OCI-LY3 (cell line): Measurements from ENCODE around the gene PARP12.

Source experiments
- EZH2phosphoT487 ChIP-seq: fragments of 200-600 bp; shearing (Covaris generic); IDR thresholded peaks from 2 replicates; pipeline ENCODE4 v1.6.1; 2018; ENCODE audit warnings: antibody characterized with exemption, mixed run types, low read depth
- TF ChIP-seq, protein P1 (sequence below): fragments of 200-600, 300-600 bp; sonication (generic); IDR thresholded peaks from 2 replicates; pipeline ENCODE4 v1.5.1; 2014; ENCODE audit warnings: antibody characterized with exemption, low read length, low read depth

DNA sequence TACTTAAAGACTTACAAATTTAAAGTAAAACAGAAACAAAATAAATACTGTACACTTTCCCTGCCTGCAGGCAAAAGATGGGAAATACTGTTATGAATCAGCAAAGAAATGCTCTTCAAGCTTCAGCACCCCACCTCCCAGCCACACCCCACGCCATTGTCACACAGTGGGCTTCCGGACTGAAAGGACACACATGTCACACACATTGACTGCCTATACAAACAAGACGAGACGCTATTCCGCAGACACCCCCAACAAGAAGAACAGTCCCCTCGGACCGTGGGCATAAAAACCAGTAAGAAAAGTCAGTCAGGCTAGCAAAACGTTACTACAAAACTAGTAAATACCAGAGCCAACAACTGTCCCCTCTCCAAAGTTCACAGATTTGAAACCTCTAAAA is 22.2 kb upstream of the PARP12 start:
- TF ChIP-seq, protein P1, sequence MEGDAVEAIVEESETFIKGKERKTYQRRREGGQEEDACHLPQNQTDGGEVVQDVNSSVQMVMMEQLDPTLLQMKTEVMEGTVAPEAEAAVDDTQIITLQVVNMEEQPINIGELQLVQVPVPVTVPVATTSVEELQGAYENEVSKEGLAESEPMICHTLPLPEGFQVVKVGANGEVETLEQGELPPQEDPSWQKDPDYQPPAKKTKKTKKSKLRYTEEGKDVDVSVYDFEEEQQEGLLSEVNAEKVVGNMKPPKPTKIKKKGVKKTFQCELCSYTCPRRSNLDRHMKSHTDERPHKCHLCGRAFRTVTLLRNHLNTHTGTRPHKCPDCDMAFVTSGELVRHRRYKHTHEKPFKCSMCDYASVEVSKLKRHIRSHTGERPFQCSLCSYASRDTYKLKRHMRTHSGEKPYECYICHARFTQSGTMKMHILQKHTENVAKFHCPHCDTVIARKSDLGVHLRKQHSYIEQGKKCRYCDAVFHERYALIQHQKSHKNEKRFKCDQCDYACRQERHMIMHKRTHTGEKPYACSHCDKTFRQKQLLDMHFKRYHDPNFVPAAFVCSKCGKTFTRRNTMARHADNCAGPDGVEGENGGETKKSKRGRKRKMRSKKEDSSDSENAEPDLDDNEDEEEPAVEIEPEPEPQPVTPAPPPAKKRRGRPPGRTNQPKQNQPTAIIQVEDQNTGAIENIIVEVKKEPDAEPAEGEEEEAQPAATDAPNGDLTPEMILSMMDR: no peak
- no peak for TF ChIP-seq EZH2phosphoT487
